ENCODE results near the gene GRID1.
A peak's percentile ranks its signal among the peaks of the same experiment; 100 is the strongest.

Gene GRID1

GRCh38 chr10:86399879-86400704 is 33.5 kb upstream of the GRID1 start:
- TF ChIP-seq CTCF (IDR thresholded peaks at IDR 0.05; ENCODE audit: insufficient read depth, low read depth, low read length, missing control alignments), result peak; percentile 82
- peak overlapping the region; percentile 56 for H3K4me3 ChIP-seq (ENCODE audit: low read length)
- DNase-seq (ENCODE audit: low read depth), result peak; percentile 96

GRCh38 chr10:86399514-86399878 is 32.9 kb upstream of the GRID1 start:
- no peak for DNase-seq (ENCODE audit: low read depth)
- no peak overlapping the region for H3K4me3 ChIP-seq (ENCODE audit: low read length)
- TF ChIP-seq CTCF (IDR thresholded peaks at IDR 0.05; ENCODE audit: insufficient read depth, low read depth, low read length, missing control alignments), result no peak

GRCh38 chr10:86397120-86397519 is 30.5 kb upstream of the GRID1 start:
- no peak for DNase-seq (ENCODE audit: low read depth)
- H3K4me3 ChIP-seq (ENCODE audit: low read length), result no peak overlapping the region
- no peak for TF ChIP-seq CTCF (IDR thresholded peaks at IDR 0.05; ENCODE audit: insufficient read depth, low read depth, low read length, missing control alignments)

DNA sequence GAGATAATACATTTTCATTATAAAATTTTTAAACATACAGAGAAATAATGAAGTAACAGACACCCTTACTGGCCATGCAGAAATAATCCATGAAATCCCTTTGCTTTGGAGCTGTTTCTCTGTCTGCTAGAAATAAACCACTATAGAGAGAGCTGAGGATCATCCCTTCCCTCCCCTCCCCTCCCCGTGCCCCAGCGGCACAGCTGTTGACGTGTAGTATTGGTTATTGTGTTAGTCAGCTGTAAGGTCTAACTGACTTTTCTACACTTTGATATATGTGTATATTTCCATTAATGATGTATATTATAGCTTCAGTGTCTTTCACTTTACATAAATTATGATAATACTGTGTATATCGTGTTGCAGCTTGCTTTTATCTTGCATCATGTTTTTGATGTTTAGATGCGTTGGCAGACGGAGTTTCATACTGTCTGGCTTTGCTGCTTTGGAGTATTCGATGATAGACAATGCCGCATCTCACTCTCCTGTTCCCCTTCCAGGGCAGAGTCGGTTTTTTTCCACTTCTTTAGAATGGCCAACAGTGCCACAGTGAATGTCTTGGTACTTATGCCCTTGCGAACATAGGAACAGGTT is 27.4 kb upstream of the GRID1 start:
- no peak for TF ChIP-seq CTCF (IDR thresholded peaks at IDR 0.05; ENCODE audit: insufficient read depth, low read depth, low read length, missing control alignments)
- peak; percentile 49 for DNase-seq (ENCODE audit: low read depth)
- no peak overlapping the region for H3K4me3 ChIP-seq (ENCODE audit: low read length)

- TF ChIP-seq CTCF (IDR thresholded peaks at IDR 0.05; ENCODE audit: insufficient read depth, low read depth, low read length, missing control alignments), result no peak
These were observed 26.8 kb upstream of the GRID1 start for GRCh38 chr10:86393362-86393761.

DNA sequence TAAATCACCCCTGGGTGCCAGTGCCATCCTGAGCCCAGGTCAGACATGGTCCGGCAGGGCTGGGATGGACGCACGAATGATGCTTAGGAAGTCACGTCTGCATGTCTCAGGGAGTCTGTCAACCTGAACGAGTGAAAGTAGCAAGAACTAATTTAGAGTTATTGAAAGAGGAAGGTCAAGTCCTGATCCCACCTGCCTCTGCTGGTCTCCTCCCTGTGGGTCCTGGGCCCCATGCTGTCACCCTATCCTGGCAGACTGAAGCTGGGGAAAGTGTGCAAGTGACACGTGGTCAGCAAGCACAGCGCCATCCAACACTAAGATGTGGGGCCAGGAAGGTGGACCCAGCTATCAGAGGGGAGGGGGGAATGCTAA is 26.1 kb upstream of the GRID1 start:
- no peak for TF ChIP-seq CTCF (IDR thresholded peaks at IDR 0.05; ENCODE audit: insufficient read depth, low read depth, low read length, missing control alignments)
- no peak for DNase-seq (ENCODE audit: low read depth)
- H3K4me3 ChIP-seq (ENCODE audit: low read length), result no peak overlapping the region

More at GRCh38 chr10:86393362-86393761, 26.8 kb upstream of the GRID1 start:
- no peak overlapping the region for H3K4me3 ChIP-seq (ENCODE audit: low read length)
- DNase-seq (ENCODE audit: low read depth), result peak; percentile 40
